ENCODE results near the gene LRTM1.

Gene LRTM1

DNA sequence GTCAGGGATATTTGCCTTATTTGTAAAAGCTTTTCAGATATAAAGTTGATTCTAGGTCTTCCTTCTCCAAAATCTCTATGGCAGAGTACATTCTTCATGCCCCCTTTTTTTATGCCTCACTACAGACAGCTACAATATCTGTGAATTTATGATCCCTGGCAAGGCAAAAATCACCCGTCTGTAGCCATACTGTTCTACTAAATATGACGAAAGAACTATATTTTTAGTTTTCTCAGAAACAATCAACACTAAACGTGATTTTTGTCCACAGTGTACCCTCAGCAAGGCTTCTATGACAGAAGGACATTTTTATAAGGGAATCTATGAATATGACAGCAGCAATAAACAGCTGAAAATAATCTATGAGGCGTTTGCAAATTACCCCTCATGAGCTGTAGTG is 12.7 kb downstream of the LRTM1 start:
- CTCF ChIA-PET, result no interaction called here
- TF ChIP-seq ZNF548 (tag by site-specific recombination; IDR thresholded peaks at IDR 0.05), result no peak
- TF ChIP-seq ZNF2 (tag by site-specific recombination; IDR thresholded peaks at IDR 0.05), result no peak
- no peak for TF ChIP-seq ZNF629 (tag by site-specific recombination; IDR thresholded peaks at IDR 0.05)
- TF ChIP-seq PBX3 (CRISPR knock-in tag; IDR thresholded peaks at IDR 0.05), result no peak
- no peak for TF ChIP-seq SP2 (tag by site-specific recombination; IDR thresholded peaks at IDR 0.05)
- TF ChIP-seq SALL2 (tag by site-specific recombination; IDR thresholded peaks at IDR 0.05; ENCODE audit: borderline replicate concordance), result no peak
- no peak for TF ChIP-seq SCRT2 (tag by site-specific recombination; IDR thresholded peaks at IDR 0.05)
- no peak for TF ChIP-seq ZSCAN16 (tag by site-specific recombination; IDR thresholded peaks at IDR 0.05)
- TF ChIP-seq, protein P1, sequence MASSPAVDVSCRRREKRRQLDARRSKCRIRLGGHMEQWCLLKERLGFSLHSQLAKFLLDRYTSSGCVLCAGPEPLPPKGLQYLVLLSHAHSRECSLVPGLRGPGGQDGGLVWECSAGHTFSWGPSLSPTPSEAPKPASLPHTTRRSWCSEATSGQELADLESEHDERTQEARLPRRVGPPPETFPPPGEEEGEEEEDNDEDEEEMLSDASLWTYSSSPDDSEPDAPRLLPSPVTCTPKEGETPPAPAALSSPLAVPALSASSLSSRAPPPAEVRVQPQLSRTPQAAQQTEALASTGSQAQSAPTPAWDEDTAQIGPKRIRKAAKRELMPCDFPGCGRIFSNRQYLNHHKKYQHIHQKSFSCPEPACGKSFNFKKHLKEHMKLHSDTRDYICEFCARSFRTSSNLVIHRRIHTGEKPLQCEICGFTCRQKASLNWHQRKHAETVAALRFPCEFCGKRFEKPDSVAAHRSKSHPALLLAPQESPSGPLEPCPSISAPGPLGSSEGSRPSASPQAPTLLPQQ (tag by site-specific recombination; IDR thresholded peaks at IDR 0.05), result no peak
- no peak for TF ChIP-seq ZBTB44 (tag by site-specific recombination; IDR thresholded peaks at IDR 0.05)
- TF ChIP-seq ZNF214 (tag by site-specific recombination; IDR thresholded peaks at IDR 0.05; ENCODE audit: borderline replicate concordance), result no peak
- TF ChIP-seq, protein P2, sequence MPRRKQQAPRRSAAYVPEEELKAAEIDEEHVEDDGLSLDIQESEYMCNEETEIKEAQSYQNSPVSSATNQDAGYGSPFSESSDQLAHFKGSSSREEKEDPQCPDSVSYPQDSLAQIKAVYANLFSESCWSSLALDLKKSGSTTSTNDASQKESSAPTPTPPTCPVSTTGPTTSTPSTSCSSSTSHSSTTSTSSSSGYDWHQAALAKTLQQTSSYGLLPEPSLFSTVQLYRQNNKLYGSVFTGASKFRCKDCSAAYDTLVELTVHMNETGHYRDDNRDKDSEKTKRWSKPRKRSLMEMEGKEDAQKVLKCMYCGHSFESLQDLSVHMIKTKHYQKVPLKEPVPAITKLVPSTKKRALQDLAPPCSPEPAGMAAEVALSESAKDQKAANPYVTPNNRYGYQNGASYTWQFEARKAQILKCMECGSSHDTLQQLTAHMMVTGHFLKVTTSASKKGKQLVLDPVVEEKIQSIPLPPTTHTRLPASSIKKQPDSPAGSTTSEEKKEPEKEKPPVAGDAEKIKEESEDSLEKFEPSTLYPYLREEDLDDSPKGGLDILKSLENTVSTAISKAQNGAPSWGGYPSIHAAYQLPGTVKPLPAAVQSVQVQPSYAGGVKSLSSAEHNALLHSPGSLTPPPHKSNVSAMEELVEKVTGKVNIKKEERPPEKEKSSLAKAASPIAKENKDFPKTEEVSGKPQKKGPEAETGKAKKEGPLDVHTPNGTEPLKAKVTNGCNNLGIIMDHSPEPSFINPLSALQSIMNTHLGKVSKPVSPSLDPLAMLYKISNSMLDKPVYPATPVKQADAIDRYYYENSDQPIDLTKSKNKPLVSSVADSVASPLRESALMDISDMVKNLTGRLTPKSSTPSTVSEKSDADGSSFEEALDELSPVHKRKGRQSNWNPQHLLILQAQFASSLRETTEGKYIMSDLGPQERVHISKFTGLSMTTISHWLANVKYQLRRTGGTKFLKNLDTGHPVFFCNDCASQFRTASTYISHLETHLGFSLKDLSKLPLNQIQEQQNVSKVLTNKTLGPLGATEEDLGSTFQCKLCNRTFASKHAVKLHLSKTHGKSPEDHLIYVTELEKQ (tag by site-specific recombination; IDR thresholded peaks at IDR 0.05; ENCODE audit: borderline replicate concordance), result no peak
- no peak for TF ChIP-seq ZBTB49 (tag by site-specific recombination; IDR thresholded peaks at IDR 0.05; ENCODE audit: low read depth)
- H3K4me1 ChIP-seq (ENCODE audit: control insufficient read depth, insufficient read depth, low read length), result no peaks in the 10 kb centered on the region
- H3K36me3 ChIP-seq (ENCODE audit: control insufficient read depth in 2 of 2, insufficient read depth in 1 of 2, low read length in 2 of 2), result peaks cover 0 to 5% of the 10 kb centered on the region in 2 experiments; a peak in 1 of 3 replicates
- no peak overlapping the region for H3K4me3 ChIP-seq (ENCODE audit: low read depth, low read length)
- H3K27ac ChIP-seq (ENCODE audit: extremely low read depth, low read depth, low read length), result no peak overlapping the region
- no peaks in the 10 kb centered on the region for H3K9me3 ChIP-seq (ENCODE audit: control insufficient read depth, insufficient read depth, low read depth, low read length)
- POLR2A ChIA-PET, result no interaction called here

GRCh38 chr3:54914180-54914579 is 13.7 kb downstream of the LRTM1 start:
- Histone ChIP-seq H3K36me3 (ENCODE audit: control insufficient read depth in 2 of 2, insufficient read depth in 1 of 2, low read length in 2 of 2) (peaks cover 0 to 5% of the 10 kb centered on the region in 2 experiments; a peak in 1 of 3 replicates), H3K4me1 (ENCODE audit: control insufficient read depth, insufficient read depth, low read length) (no peaks in the 10 kb centered on the region), H3K27ac (ENCODE audit: extremely low read depth, low read depth, low read length) (no peak overlapping the region), H3K4me3 (ENCODE audit: low read depth, low read length) (no peak overlapping the region), H3K9me3 (ENCODE audit: control insufficient read depth, insufficient read depth, low read depth, low read length) (no peaks in the 10 kb centered on the region)
- ChIA-PET POLR2A (no interaction called here), CTCF (interaction anchor here (0.5 to 0.7 kb wide), 2 partner anchors 13 to 57 kb away, joined by 3 to 4 read pairs; no protein-coding TSS in a partner anchor)
- TF ChIP-seq ZNF138 (tag by site-specific recombination; IDR thresholded peaks at IDR 0.05; ENCODE audit: borderline replicate concordance) (no peak), ZNF571 (tag by site-specific recombination; IDR thresholded peaks at IDR 0.05) (no peak), TRIM28 (IDR thresholded peaks at IDR 0.05; ENCODE audit: borderline replicate concordance, low read length) (no peak), ZNF157 (tag by site-specific recombination; IDR thresholded peaks at IDR 0.05) (no peak), INSM2 (tag by site-specific recombination; IDR thresholded peaks at IDR 0.05) (no peak), ZNF394 (tag by site-specific recombination; IDR thresholded peaks at IDR 0.05; ENCODE audit: borderline replicate concordance) (no peak), HOXC10 (CRISPR knock-in tag; IDR thresholded peaks at IDR 0.05) (no peak), ZFHX2 (tag by site-specific recombination; conservative IDR thresholded peaks at IDR 0.05) (no peak)
- TF ChIP-seq, protein P3, sequence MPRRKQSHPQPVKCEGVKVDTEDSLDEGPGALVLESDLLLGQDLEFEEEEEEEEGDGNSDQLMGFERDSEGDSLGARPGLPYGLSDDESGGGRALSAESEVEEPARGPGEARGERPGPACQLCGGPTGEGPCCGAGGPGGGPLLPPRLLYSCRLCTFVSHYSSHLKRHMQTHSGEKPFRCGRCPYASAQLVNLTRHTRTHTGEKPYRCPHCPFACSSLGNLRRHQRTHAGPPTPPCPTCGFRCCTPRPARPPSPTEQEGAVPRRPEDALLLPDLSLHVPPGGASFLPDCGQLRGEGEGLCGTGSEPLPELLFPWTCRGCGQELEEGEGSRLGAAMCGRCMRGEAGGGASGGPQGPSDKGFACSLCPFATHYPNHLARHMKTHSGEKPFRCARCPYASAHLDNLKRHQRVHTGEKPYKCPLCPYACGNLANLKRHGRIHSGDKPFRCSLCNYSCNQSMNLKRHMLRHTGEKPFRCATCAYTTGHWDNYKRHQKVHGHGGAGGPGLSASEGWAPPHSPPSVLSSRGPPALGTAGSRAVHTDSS (tag by site-specific recombination; IDR thresholded peaks at IDR 0.05), result no peak
